Fibroblast of skin of right biceps (primary cell): Measurements from ENCODE around the gene ZFTA.

Source experiments
- DNase-seq: peaks from one replicate; pipeline ENCODE4 v3.0.0-alpha.2; 2013

The ZFTA gene

DNA sequence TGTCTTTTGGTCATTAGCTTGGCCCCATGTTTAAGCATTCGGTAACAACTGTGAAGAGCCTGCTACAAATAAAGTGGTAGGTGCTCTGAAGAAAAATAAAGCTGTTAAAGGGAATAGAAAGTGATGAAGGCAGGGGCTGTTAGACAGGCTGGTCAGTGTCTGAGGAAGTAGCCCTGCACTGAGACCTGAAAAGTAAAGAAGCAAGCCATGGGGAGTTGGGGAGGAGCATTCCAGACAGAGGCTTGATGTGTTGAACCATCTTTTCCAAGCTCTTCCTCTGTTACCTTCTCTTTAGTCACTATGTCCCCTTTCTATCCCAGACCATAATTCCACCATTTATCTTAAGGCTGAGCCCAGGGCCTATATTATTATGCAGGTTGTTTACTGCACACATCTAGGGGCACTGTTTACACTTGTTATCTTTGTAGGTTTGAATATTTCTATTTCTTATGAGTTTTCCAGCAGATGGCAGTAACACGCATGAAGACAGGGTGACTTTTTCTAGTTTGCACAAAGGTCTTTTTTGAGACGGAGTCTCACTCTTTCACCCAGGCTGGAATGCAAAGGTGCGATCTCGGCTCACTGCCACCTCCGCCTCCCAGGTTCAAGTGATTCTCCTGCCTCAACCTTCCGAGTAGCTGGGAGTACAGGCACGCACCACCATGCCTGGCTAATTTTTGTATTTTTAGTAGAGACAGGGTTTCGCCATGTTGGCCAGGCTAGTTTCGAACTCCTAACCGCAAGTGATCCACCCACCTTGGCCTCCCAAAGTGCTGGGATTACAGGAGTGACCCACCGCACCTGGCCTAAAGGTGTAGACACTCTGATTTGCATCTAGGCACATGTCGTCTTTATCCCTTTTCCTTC is 23.0 kb downstream of the ZFTA start:
- no peak for DNase-seq

DNA sequence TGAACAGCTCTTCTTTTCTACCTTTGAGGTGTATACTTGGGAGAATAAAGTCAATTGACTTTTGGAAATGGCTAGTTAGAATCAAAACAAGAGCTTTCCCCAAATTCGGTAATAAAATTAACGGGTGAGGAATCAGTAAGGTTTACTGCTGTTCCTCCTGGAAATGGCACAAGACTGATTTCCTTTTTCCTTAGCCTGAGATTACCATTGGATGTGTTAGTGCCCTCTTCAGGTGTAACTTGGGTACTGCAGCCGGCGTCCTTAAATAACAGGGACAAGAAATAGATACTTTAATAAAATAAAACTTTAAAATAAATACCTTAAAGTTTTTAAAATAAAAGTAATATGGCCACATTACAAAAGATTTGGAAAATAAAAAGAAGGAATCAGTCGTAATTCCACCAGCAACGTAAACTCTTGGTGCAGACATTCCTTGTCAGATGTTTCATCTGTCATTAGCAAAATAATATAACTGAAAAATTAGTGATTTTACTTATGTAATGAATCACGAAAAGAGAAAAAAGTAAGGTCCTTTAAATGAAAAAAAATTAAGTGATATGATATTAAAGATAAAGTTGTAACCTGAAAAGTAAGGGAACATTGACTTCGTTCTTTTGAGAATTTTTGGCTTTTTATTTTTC is 29.7 kb downstream of the ZFTA start:
- peak; percentile 72 for DNase-seq

GRCh38 chr11:63737718-63738117 is 30.9 kb downstream of the ZFTA start:
- no peak for DNase-seq

- DNase-seq: no peak
Measured at GRCh38 chr11:63736864-63737263, 31.7 kb downstream of the ZFTA start.

DNA sequence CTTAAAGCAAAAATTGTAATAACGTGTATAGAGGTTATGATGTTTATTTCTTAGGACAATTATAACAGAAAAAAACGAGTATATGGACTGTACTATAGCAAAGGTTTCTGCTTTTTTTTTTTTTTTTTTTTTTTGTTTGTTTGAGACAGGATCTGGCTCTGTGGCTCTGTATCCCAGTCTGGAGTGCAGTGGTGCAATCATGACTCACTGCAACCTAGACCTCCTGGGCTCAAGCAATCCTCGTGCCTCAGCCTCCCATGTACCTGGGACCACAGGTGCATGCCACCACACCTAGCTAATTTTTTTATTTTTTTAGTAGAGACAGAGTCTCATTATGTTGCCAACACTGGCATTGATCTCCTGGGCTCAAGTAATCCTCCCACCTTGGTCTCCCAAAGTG is 39.2 kb downstream of the ZFTA start:
- no peak for DNase-seq

GRCh38 chr11:63720611-63721010 is 48.0 kb downstream of the ZFTA start:
- no peak for DNase-seq

- peak; percentile 33 for DNase-seq
Measured at GRCh38 chr11:63719987-63720386, 48.6 kb downstream of the ZFTA start.

DNA sequence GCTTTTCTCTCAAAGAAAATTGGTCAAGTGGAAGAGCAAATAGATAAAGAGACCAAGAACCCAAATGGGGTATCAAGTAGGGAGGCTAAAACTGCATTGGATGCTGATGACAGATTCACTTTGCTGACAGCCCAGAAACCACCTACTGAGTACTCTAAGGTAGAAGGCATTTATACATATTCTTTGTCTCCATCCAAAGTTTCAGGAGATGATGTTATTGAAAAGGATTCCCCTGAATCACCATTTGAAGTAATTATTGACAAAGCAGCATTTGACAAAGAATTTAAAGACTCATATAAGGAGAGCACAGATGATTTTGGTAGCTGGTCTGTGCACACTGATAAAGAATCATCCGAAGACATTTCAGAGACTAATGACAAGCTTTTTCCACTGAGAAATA is 49.6 kb downstream of the ZFTA start:
- DNase-seq: no peak
